GM19351 (cell line): Measurements from ENCODE around the gene KDM7A.
A peak's percentile ranks its signal among the peaks of the same experiment; 100 is the strongest.

Experiments
- ATAC-seq: cut with Tn5 transposase; IDR thresholded peaks from one replicate; pipeline ENCODE4 v1.9.1; 2021; ENCODE audit warnings: mild to moderate bottlenecking, moderate library complexity; ENCODE audit not compliant: unreplicated experiment

The KDM7A gene, protein sequence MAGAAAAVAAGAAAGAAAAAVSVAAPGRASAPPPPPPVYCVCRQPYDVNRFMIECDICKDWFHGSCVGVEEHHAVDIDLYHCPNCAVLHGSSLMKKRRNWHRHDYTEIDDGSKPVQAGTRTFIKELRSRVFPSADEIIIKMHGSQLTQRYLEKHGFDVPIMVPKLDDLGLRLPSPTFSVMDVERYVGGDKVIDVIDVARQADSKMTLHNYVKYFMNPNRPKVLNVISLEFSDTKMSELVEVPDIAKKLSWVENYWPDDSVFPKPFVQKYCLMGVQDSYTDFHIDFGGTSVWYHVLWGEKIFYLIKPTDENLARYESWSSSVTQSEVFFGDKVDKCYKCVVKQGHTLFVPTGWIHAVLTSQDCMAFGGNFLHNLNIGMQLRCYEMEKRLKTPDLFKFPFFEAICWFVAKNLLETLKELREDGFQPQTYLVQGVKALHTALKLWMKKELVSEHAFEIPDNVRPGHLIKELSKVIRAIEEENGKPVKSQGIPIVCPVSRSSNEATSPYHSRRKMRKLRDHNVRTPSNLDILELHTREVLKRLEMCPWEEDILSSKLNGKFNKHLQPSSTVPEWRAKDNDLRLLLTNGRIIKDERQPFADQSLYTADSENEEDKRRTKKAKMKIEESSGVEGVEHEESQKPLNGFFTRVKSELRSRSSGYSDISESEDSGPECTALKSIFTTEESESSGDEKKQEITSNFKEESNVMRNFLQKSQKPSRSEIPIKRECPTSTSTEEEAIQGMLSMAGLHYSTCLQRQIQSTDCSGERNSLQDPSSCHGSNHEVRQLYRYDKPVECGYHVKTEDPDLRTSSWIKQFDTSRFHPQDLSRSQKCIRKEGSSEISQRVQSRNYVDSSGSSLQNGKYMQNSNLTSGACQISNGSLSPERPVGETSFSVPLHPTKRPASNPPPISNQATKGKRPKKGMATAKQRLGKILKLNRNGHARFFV

DNA sequence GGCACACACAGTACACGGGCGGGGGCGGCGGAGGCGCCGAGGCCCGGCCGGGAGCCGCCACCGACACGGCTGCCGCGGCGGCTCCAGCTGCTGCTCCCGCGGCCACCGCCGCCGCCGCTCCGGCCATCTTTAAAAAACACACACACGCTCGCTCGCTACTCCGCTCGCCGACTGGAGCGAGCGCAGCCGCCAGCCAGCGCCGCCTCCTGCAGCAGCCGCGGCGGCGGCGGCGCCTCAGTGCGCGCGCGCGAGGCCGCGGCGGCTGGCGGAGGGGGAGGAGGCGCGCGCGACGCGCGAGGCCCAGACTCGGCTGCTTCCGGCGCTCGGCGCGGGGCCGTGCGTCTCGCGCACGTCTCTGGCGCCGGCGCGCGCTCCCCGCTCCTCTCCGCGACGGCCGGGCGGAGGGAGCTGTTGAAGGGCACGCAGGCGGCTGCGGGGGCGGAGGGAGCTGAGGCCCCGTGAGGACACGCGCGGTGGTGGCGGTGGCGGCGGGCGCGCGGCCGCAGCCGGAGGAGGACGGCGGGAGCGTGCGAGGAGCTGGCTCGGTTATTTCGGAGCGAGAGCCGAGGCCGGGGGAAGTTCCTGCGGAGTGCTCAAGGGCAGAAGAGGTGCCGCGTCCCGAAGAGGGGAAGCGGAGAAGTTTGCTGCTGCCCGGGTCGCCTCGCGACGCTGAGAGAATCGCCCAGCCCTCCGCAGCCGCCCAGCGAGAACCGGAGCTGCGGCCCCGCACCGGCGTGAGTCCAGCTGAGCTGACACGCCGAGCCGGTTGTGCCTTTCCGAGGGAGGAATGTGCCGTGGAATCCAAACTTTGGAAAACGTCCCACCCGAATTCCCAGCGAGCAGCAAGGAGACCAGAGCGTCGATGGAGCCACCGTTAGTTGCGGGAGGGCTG is at the start of gene KDM7A:
Gene KDM7A, minus strand, starts transcription at position 173 of the 892 bp plus-strand sequence. Its CDS starts 46 bp downstream, at position 127.
- ATAC-seq, result peak; percentile 61

DNA sequence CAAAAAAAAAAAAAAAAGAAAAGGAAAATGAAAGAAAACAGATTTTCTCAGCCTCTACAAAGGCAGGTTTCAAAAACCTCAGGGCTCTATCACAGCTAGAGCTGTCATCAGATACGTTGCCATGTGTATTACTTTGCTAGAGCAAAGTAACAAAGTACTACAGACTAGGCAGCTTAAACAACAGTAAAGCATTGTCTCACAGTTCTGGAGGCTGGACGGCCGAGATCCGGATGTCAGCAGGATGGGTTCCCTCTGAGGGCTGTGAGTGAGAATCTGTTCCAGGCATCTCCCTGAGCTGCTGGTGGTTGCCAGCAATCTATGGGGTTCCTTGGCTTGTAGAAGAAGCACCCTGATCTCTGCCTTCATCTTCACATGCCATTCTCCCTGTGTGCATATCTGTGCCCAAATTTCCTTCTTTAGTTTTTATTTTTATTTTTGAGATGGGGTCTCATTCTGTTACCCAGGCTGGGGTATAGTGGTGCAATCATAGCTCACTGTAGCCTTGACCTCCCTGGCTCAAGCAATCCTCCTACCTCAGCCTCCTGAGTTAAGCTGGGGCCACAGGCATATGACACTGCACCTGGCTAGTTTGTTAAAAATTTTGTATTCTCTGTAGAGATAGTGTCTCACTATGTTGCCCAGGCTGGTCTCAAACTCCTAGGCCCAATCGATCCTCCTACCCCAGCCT is 48.9 kb upstream of the KDM7A start:
- ATAC-seq, result no peak

DNA sequence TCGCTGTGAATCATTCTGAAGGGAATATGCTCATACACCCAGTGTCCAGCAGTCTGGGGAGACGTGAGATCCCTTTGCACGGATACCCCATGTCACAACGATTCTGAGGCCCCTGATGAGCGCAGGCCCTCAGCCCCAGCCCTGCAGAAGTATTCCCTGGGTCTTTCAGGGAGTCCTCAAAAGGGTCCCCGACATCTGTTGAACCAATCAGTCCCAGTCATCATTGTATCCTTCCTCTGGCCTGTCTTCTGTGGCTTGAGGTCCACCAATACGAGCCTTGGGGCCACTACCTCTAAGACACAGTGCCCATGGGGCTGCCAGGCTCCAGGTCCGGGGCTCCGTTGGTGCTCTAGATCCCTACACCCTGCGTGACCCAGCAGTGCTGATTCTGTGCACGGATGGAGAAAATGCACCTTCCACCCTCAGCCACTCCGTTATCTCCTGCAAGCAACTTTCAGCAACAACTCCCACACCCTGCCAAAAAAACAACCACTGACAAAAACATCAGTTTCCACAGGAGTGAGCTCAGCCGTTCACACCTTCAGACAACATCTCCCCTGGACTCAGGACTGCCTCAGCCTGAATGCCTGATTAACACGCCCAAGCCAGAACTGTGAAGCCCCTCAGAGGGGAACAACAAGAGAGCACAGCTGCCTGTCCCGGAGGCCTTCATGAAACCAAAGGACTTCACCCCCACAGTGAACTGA is 46.9 kb upstream of the KDM7A start:
- no peak for ATAC-seq

DNA sequence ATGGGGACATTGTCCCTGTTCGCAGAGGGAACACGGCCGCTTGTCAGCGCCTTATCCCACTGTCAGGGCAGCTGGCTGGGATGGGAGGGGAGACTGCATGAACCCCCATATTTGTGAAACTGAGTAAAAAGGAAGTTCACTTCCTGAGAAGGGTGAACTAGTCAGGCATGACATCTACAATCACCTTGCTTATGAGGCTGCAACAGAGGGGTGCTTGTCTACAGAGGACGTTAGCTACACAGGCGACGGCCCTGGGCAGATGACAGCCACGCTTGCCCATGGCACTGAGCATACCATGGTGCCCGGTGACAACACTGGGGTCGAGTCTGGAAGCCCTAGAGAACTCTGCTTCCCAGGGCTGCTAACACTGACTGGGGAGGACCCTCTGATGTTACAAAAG is 46.0 kb upstream of the KDM7A start:
- peak; percentile 75 for ATAC-seq

DNA sequence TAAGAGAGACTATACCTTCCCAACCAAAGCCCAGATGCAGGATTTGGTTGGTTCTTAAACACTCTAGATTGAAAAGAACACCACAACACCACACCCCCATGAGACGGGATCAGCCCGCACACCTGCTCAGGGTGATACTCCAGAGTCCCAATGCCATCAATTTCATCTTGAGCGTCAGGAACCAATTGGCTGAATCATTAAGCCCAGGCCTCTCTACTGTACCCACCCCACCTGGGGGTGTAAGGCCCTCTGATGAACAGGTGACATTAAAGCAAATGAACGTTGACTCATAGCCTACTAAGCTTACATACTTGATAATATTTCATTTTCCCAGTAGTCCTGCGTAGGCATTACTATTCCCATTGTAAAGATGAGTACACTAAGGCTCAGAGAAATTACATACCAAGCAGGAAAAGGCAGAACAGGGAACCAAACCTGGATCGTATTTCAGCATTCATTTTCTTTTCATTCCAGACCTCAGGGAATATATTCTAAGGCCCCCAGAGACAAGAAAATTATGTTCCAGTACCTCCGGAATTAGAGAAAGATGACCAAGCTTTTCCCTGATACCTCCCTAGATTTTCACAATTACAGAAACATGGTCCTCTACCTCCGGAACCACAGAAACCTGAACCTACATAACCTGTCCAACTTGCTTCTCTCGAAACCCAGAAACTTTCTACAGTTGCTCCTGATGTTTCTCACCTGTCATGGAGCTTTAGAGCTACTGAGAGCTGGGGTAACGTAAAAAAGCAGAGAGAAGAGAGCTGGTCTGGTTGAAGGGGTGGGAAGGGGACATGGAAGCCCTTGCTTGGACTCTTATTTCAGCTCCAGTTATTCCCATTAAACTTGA is 43.1 kb upstream of the KDM7A start:
- no peak for ATAC-seq

DNA sequence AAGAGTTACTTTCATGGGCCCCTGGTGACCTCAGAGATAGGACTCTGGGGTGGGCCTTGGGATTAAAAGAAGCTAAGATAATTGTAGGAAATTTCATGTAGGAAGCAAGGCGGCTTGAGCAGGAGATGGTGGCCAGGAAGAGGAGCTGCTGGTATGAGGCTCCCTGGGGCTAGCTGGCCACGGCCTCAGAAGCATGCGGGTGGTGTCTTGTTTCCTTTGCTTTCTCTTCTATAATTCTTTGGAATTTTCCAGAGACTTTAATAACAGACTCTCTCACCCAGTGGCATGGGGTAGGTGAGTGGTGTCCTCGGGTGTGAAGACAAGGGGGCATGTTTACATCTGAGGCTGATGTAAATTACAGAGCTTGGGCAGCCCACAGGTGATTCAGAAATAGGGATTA is 41.9 kb upstream of the KDM7A start:
- ATAC-seq, result no peak

DNA sequence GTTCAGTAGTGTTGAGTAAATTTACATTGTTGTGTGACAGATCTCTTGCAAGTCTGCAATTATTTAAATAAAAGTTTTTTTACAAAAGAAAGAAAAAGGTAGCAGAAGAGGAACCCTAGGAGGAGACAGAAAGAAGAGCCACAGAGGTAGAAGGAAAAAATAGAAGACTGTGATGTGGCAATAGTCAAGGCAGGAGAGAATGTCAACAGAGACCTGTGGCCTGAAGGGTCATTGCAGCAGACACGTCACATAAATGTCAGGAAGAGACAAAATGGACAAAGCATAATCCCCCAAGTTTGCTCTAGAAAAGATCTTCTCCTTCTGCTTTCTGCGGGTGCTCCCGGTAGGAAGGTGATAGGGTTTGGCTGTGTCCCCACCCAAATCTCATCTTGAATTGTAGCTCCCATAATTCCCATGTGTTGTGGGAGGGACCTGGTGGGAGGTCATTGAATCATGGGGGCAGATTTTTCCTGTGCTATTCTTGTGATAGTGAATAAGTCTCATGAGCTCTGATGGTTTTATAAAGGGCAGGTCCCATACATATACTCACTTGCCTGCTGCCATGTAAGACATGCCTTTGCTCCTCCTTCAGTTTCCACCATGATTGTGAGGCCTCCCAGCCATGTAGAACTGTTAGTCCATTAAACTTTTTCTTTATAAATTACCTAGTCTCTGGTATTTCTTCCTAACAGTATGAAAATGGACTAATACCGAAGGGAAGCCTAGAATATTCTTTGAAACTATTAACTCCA is 41.1 kb upstream of the KDM7A start:
- ATAC-seq, result no peak

DNA sequence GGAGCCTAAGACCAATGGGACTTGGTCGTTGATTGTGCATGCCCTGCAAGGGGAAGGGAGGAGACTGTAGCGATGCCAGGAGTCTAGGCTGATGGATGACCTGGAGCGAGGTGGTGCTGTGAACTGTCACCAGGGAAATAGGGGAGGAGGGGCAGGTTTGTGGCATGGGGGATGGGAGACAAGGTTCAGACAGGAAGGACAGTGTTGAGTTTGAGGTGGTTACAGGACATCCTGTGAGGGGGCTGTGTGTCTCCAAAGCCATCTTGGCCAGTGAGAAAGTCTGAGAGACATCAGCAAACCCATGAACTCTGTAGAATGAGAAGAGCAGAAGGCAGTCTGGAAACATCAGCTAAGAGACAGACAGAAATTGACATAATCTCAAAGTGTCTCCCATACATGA is 38.5 kb upstream of the KDM7A start:
- no peak for ATAC-seq

DNA sequence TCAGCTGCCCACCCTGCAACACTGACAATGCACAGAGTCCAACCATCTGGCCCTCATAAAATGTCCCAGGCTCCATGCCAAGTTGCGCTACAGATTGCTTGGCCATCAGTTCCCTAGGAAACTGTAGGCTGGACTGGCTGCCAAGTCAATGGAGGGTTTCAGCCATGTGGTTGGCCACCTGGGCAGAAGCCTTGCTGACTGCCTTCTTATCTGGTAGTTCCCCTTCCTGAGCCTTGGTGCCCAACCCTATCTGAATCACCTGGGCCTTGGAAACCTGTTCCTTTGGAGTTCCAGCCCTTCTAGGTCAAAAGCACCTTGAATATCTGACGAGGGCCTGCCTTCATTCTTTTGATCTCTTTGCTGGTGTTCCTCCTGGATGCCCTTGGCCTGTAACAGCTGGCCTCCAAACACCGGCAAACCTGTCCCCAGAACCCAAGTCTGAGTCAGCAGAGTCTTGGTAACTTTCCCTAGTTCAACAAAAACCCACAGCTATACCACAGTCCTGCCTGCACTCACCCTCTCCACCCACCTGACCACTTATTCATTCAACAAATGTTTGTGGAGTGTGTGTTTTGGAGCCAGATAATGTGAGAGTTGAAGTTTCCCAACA is 37.4 kb upstream of the KDM7A start:
- ATAC-seq, result no peak

DNA sequence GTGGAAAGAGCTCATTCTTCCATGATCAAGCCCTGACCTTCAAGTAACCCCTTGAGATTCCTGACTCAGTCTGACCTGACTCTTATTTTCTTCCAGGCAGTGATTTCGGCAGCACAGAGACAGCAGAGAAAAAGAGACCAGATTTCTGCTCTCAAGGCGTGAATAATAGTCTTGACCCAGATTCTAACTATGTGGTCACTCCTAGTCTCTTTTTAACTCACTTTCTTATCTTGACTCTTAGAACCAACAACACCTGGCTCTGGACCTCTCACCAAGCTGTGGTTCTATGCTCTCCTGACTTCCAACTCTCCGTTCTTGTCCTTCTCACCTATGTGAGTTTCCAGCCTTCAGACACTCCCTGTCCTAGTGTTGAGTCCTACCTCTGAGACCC is 36.9 kb upstream of the KDM7A start:
- peak; percentile 36 for ATAC-seq

DNA sequence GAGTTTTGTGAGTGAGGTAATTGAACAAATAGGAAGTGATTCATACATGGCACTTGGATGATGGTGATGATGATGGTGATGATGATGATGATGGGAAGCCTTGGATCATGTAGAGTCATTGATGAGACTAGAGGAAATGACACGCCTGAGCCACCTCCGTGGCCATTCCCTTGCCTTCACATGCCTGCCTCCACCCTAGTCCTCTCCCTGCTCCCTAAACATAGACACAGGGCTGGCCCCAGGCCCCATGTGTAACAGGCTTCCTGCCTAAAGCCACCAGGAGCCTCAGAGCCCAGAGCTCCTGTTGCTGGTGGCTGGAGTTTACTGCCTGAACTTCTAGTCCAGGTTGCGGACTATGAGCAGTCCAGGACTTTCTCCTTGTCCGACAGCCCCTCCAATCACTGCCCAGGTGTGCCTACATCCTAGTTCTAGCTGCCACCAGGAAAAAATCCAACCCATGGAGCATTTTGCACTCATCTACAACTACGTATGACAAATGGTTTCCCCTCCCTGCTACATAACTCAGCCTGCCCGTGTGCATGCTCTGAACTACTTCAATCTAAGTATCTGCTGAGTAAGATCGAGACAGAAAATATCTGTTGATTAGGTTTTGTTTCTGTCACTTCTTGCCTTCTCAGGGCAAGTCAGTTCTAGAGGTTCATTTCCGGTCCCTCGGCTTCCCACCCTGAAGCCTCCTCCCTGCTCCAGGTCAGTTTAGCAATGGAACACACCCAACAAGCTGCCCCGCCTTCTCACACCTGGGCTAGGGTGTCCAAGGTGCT is 35.5 kb upstream of the KDM7A start:
- peak; percentile 62 for ATAC-seq

DNA sequence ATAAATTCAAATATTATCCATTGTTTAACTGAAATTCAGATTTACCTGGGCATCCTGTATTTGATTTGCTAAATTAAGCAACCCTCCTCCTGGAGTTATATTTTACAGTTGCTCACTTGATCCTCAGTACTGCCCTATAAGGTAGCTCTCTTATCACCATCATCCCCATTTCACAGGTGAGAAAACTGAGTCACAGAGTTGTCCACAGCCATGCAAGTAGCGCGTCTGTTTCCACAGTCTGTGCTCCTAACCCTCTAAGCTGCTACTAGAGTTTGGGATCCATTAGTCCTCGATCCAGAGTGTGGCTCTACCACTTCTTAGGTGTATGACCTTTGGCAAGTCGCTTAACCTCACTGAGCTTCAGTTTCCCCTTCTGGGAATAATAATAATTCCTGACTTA is 34.9 kb upstream of the KDM7A start:
- no peak for ATAC-seq

DNA sequence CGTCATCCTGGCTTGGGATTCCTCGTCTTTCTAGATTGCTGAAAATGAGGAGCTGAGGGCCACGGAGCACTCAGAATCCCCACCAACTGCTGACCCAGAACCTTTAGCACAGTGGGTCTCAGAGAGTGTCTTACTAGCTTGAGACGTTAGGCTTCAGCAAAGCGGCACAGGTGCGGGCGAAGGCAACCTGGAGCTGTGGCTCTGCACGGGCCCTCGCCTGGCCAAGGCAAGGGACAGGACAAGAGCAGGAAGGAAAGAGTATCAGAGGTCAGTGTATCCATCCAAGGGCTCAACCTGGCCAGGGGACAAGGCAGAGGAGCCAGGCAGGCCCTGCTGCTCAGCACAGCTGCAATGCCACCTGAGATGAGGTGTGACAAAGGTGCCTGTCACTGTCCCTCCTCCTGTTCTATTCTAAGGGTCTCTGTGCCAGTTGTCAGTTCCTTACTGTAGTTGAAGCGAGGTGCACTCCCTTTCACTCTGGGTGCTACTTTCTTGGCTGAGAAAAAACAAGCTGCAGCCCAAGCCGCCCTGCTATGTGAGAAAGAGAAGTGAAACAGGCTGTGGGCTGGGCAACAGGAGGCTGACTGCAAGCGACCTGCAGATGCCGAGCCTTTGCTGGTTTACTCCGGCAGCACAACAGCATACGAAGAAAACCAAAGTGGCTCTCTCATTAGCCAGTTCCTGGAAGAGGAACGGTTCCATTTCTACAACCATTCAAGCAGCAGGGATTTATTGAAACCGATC is 33.3 kb upstream of the KDM7A start:
- peak; percentile 83 for ATAC-seq

DNA sequence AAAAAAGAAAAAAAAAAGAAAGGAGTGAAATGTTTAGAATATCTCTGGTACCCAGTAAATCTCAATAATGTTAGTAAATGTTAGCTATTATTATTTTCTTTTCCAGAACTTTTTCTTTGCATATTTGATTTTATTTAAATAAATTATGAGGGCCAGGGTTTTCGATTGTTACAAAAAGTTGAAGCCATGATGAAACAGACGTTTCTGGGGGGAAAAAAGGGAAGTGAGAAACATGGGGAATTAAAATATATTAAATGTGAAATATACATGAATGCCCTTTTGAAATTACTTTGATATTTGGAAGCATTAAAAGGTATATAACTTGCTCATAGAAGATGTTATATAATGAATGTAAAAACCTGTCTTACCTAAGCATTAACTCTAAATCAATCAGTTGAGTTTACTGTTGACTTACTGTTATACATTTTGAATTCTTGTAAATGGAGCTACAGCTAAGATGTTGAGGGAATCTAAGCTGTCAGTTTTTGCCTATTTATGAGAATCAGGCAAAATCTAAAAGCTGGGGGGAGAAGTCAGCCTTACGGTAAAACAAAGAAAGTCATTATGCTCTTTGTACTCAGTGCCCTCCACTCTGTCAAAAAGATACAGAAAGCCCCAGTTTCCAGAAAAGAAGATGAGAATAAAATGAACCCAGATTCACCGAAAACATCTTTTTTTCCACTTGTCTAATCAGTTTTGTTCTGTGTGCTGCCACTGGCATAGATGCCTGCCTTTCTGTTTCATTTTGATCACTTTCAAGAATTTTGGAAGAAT is 30.0 kb upstream of the KDM7A start:
- no peak for ATAC-seq

DNA sequence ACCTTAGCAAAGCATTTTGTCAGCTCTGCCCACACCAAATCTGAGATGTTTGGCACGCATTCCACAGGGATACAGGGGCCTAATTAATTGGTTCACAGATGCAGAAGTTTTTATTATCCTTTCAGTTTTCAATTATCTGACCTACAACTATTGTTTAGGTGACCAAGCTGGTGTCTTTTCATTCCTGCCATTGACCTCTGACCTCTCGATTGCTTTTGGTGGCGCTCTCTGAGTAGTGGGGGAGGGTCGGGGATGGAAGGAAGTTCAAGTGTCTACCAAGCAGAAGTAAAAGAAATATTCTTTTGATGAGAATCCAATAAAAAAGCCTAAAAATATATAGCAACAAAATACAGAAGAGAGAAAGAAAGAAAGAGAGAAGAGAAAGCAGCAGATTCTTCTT is 28.8 kb upstream of the KDM7A start:
- ATAC-seq, result no peak
